MM.1S (cell line): ENCODE data around the gene DCDC2.

Experiments
- EZH2phosphoT487 ChIP-seq: fragments of 300-600 bp; sonication (generic); IDR thresholded peaks from 2 replicates; pipeline ENCODE4 v1.6.1; 2018; ENCODE audit warnings: antibody characterized with exemption, low read length
- TF ChIP-seq, protein P1 (sequence below): fragments of 300-600 bp; sonication (generic); IDR thresholded peaks from 2 replicates; pipeline ENCODE4 v1.5.1; 2016; ENCODE audit warnings: antibody characterized with exemption, low read length, mixed read lengths

DNA sequence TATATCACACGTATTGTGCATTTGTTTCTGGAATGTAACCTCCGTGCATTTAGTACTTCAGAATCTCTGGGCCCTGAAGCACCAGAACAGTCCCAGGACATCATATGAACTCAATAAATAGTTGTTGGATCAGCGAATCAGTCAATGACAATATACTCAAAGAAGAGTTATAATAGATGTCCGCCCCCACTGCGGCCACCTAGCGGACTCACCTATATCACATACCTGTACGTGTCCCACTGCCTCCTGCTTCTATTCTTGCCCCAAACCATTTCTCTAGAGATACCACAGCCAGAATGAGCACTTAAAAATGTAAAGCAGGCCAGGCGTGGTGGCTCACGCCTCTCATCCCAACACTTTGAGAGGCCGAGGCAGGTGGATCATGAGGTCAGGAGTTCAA, 73.9 kb downstream of the DCDC2 start:
- TF ChIP-seq EZH2phosphoT487: no peak
- TF ChIP-seq, protein P1, sequence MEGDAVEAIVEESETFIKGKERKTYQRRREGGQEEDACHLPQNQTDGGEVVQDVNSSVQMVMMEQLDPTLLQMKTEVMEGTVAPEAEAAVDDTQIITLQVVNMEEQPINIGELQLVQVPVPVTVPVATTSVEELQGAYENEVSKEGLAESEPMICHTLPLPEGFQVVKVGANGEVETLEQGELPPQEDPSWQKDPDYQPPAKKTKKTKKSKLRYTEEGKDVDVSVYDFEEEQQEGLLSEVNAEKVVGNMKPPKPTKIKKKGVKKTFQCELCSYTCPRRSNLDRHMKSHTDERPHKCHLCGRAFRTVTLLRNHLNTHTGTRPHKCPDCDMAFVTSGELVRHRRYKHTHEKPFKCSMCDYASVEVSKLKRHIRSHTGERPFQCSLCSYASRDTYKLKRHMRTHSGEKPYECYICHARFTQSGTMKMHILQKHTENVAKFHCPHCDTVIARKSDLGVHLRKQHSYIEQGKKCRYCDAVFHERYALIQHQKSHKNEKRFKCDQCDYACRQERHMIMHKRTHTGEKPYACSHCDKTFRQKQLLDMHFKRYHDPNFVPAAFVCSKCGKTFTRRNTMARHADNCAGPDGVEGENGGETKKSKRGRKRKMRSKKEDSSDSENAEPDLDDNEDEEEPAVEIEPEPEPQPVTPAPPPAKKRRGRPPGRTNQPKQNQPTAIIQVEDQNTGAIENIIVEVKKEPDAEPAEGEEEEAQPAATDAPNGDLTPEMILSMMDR: no peak
